ENCODE measurements around the gene TCEAL3. TPM values are rescaled to one million over a fixed set of nuclear protein-coding genes. Genes with fewer than 3 reads are reported as not detected.

TCEAL3 gene
- total and polyA plus RNA-seq, 2 of the 8 experiments (the other 6 are each of a cell fraction or from before 2014, with no cell fraction given) = 4.4 to 12.0 TPM

GRCh38 chrX:103615781-103616371 is 8.1 kb downstream of the TCEAL3 start (continued):
- TF ChIP-seq FOSL1 (IDR thresholded peaks at IDR 0.05; ENCODE audit: insufficient read depth, low read depth, low read length) (no peak), JUND (IDR thresholded peaks at IDR 0.05; ENCODE audit: low read length) (no peak), SP4 (IDR thresholded peaks at IDR 0.05; ENCODE audit: low read length) (no peak), BCL11A (IDR thresholded peaks at IDR 0.05; ENCODE audit: low read depth in 2 of 2, low read length in 2 of 2) (no peak)
